Muscle layer of colon (tissue), 2 donors: ENCODE measurements around the gene HBD.

Experiments used
- H3K27ac ChIP-seq: one replicate; pipeline ENCODE4 v1.7.0; 2013; ENCODE audit warnings: low read depth, mild to moderate bottlenecking, low read length, moderate library complexity
- H3K27me3 ChIP-seq, 2 donors: one replicate each; pipeline ENCODE4 v1.7.0; 2013; ENCODE audit warnings: low read length in 2 of 2, mild to moderate bottlenecking in 2 of 2; ENCODE audit not compliant: insufficient read depth in 2 of 2, control insufficient read depth in 1 of 2
- H3K36me3 ChIP-seq: one replicate; pipeline ENCODE4 v1.7.0; 2013; ENCODE audit warnings: mild to moderate bottlenecking, low read length; ENCODE audit not compliant: insufficient read depth
- H3K4me1 ChIP-seq: one replicate; pipeline ENCODE4 v1.7.0; 2013; ENCODE audit warnings: mild to moderate bottlenecking, low read length; ENCODE audit not compliant: insufficient read depth
- H3K4me3 ChIP-seq, 2 donors: one replicate each; pipeline ENCODE4 v1.7.0; 2013; ENCODE audit warnings: low read length in 2 of 2, low read depth in 1 of 2, mild to moderate bottlenecking in 1 of 2, moderate library complexity in 1 of 2
- H3K9ac ChIP-seq: one replicate; pipeline ENCODE4 v1.7.0; 2013; ENCODE audit warnings: low read length
- H3K9me3 ChIP-seq: one replicate; pipeline ENCODE4 v1.7.0; 2013; ENCODE audit warnings: mild to moderate bottlenecking, low read length
- donor health status: abdominal sarcoma.
- donor health status: Adenocarcinoma of cecum.

The HBD gene

DNA sequence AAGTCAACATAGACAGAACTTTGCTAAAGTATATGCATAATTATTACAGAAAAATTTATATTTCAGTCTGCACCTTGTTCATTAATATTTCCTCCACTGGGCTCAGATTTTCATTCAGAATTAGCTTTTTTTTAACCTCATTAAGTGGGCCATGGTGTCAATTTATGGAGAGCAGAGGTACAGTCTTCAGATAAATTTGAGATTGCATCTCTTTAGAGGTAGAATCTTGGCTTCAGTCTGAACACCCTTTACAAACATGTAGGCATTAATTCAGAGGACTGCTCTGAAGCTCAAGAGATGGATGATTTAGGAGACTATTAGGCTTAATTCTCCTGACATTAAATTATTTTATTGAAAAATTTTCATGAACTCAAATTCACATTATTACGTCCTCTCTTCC is 4.0 kb downstream of the HBD start:
- H3K27ac ChIP-seq: no peak overlapping the region
- H3K4me1 ChIP-seq: no peaks in the 10 kb centered on the region
- H3K9me3 ChIP-seq: no peaks in the 10 kb centered on the region
- no peaks in the 10 kb centered on the region for H3K27me3 ChIP-seq
- H3K9ac ChIP-seq: no peak overlapping the region
- no peak overlapping the region for H3K4me3 ChIP-seq
- H3K36me3 ChIP-seq: no peaks in the 10 kb centered on the region

DNA sequence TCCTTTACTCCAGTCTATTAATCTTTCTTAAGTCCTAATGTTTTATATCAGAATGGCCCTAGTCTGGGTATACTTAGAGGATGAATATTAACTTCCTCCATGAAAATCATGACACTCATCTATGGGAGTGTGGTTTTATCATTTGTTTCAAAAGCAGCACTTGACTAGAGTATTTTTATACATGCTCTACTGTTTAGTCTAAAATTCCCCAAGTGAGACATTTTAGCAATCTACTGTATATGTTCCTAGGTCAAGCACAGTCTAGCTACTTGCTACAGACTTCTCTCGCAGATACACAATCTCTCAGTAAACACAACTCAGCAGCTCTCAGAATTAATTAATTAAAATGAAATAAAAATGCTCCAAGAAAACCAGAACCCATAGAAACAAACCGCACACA is 4.5 kb downstream of the HBD start:
- Histone ChIP-seq H3K27me3 (no peaks in the 10 kb centered on the region), H3K27ac (no peak overlapping the region), H3K36me3 (no peaks in the 10 kb centered on the region), H3K9ac (no peak overlapping the region), H3K4me3 (no peak overlapping the region), H3K9me3 (no peaks in the 10 kb centered on the region), H3K4me1 (no peaks in the 10 kb centered on the region)

DNA sequence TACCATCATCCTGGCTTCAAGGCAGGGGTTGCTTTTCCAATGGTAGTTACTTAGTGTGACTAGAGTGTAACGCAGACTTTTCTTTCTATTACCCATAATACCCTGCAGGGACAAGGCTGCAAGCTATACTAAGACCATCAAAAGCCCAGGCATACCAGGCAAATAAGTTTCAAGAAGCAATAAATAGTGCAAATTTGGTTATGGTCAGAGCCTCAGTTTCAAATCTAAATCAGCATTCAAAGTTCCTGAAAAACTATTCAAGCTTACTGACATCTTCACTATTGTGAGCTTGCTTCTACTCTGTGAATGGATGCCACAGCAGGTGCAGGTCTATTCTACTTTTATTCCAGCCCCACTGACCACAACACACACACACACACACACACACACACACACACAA is 4.9 kb downstream of the HBD start:
- H3K9ac ChIP-seq: no peak overlapping the region
- no peaks in the 10 kb centered on the region for H3K9me3 ChIP-seq
- H3K27ac ChIP-seq: no peak overlapping the region
- no peak overlapping the region for H3K4me3 ChIP-seq
- H3K4me1 ChIP-seq: no peaks in the 10 kb centered on the region
- H3K36me3 ChIP-seq: no peaks in the 10 kb centered on the region
- no peaks in the 10 kb centered on the region for H3K27me3 ChIP-seq

DNA sequence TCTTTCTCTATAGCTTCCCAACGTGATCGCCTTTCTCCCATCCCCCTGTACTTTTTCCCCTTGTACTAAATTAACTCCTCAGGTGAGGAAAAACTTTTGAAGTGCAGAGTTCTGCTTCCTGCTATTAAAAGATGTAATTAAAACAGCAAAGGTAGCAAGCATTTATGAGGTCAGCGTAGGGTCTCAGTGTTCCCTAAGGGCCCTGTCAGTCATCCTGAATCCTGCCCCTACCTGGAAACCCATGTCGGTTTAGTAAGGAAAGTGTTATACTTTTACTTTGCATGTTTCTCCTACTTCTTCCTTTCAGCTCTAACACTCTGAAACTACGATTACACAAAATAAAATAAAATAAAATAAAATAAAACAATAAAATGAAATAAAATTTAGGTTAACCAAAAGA is 6.2 kb downstream of the HBD start:
- Histone ChIP-seq H3K36me3 (no peaks in the 10 kb centered on the region), H3K27ac (no peak overlapping the region), H3K9me3 (no peaks in the 10 kb centered on the region), H3K9ac (no peak overlapping the region), H3K4me1 (no peaks in the 10 kb centered on the region), H3K27me3 (no peaks in the 10 kb centered on the region), H3K4me3 (no peak overlapping the region)

DNA sequence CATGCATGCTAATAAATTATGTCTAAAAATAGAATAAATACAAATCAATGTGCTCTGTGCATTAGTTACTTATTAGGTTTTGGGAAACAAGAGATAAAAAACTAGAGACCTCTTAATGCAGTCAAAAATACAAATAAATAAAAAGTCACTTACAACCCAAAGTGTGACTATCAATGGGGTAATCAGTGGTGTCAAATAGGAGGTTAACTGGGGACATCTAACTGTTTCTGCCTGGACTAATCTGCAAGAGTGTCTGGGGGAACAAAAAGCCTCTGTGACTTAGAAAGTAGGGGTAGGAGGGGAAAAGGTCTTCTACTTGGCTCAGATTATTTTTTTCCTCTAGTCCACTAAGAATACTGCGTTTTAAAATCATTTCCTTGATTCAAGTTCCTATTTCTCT is 6.6 kb downstream of the HBD start:
- H3K9ac ChIP-seq: no peak overlapping the region
- no peaks in the 10 kb centered on the region for H3K9me3 ChIP-seq
- H3K4me3 ChIP-seq: no peak overlapping the region
- no peaks in the 10 kb centered on the region for H3K27me3 ChIP-seq
- no peaks in the 10 kb centered on the region for H3K4me1 ChIP-seq
- H3K36me3 ChIP-seq: no peaks in the 10 kb centered on the region
- no peak overlapping the region for H3K27ac ChIP-seq

DNA sequence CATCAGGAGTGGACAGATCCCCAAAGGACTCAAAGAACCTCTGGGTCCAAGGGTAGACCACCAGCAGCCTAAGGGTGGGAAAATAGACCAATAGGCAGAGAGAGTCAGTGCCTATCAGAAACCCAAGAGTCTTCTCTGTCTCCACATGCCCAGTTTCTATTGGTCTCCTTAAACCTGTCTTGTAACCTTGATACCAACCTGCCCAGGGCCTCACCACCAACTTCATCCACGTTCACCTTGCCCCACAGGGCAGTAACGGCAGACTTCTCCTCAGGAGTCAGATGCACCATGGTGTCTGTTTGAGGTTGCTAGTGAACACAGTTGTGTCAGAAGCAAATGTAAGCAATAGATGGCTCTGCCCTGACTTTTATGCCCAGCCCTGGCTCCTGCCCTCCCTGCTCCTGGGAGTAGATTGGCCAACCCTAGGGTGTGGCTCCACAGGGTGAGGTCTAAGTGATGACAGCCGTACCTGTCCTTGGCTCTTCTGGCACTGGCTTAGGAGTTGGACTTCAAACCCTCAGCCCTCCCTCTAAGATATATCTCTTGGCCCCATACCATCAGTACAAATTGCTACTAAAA is 7.5 kb downstream of the HBD start, which contains the start of gene HBB:
HBB (minus strand) TSS at position 340 of the 579 bp plus-strand sequence; CDS start at position 290, 50 bp downstream.
- Histone ChIP-seq H3K9me3 (no peaks in the 10 kb centered on the region), H3K27ac (no peak within 1 kb of the TSS), H3K4me3 (no peak within 1 kb of the TSS), H3K27me3 (no peaks in the 10 kb centered on the region), H3K4me1 (no peaks in the 10 kb centered on the region), H3K36me3 (no peaks in the 10 kb centered on the region), H3K9ac (no peak within 1 kb of the TSS)

DNA sequence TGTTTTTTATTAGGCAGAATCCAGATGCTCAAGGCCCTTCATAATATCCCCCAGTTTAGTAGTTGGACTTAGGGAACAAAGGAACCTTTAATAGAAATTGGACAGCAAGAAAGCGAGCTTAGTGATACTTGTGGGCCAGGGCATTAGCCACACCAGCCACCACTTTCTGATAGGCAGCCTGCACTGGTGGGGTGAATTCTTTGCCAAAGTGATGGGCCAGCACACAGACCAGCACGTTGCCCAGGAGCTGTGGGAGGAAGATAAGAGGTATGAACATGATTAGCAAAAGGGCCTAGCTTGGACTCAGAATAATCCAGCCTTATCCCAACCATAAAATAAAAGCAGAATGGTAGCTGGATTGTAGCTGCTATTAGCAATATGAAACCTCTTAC is 8.8 kb downstream of the HBD start:
- H3K4me3 ChIP-seq: no peak overlapping the region
- no peaks in the 10 kb centered on the region for H3K4me1 ChIP-seq
- no peaks in the 10 kb centered on the region for H3K36me3 ChIP-seq
- no peak overlapping the region for H3K9ac ChIP-seq
- no peak overlapping the region for H3K27ac ChIP-seq
- H3K27me3 ChIP-seq: no peaks in the 10 kb centered on the region
- no peaks in the 10 kb centered on the region for H3K9me3 ChIP-seq

DNA sequence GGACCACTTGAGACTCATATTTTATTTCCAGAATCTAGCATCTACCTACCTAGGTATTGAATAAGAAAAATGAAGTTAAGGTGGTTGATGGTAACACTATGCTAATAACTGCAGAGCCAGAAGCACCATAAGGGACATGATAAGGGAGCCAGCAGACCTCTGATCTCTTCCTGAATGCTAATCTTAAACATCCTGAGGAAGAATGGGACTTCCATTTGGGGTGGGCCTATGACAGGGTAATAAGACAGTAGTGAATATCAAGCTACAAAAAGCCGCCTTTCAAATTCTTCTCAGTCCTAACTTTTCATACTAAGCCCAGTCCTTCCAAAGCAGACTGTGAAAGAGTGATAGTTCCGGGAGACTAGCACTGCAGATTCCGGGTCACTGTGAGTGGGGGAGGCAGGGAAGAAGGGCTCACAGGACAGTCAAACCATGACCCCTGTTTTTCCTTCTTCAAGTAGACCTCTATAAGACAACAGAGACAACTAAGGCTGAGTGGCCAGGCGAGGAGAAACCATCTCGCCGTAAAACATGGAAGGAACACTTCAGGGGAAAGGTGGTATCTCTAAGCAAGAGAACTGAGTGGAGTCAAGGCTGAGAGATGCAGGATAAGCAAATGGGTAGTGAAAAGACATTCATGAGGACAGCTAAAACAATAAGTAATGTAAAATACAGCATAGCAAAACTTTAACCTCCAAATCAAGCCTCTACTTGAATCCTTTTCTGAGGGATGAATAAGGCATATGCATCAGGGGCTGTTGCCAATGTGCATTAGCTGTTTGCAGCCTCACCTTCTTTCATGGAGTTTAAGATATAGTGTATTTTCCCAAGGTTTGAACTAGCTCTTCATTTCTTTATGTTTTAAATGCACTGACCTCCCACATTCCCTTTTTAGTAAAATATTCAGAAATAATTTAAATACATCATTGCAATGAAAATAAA is 9.5 kb downstream of the HBD start:
- Histone ChIP-seq H3K27me3 (no peaks in the 10 kb centered on the region), H3K36me3 (no peaks in the 10 kb centered on the region), H3K4me3 (no peak overlapping the region), H3K9me3 (no peaks in the 10 kb centered on the region), H3K4me1 (no peaks in the 10 kb centered on the region), H3K27ac (no peak overlapping the region), H3K9ac (no peak overlapping the region)

DNA sequence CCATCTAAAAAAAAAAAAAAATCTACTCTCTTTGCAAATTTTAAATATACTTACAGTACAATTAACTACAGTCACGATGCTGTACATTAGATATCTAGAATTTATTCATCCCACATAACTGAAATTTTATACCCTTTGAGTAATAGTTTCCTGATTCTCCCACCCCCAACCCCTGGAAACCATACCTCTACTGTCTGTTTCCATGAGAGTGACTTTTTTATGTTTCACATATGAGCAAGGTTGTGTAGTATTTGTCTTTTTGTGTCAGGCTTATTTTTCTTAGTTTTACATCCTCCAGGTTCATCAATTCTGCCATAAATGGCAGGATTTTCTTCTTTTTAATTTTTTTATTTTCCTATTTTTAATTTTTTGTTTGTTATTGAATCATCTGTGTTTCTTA is 10.6 kb downstream of the HBD start:
- Histone ChIP-seq H3K36me3 (no peaks in the 10 kb centered on the region), H3K4me3 (no peak overlapping the region), H3K27ac (no peak overlapping the region), H3K27me3 (no peaks in the 10 kb centered on the region), H3K9ac (no peak overlapping the region), H3K9me3 (no peaks in the 10 kb centered on the region), H3K4me1 (no peaks in the 10 kb centered on the region)

DNA sequence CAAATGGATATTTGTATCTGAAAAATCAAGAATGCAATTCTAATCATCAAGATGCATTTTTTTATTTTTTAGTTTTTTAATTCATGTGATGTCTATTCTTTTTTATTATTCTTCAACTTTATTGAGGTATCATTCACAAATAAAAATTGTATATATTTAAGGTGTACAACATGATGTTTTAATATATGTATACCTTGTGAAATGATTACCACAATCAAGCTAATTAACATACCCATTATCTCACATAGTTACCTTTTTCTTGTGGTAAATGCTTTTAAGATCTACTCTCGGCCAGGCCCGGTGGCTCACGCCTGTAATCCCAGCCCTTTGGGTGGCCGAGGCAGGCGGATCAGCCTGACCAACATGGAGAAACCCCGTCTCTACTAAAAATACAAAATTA is 11.1 kb downstream of the HBD start:
- Histone ChIP-seq H3K4me3 (no peak overlapping the region), H3K36me3 (no peaks in the 10 kb centered on the region), H3K27ac (no peak overlapping the region), H3K4me1 (no peaks in the 10 kb centered on the region), H3K9ac (no peak overlapping the region), H3K27me3 (no peaks in the 10 kb centered on the region), H3K9me3 (no peaks in the 10 kb centered on the region)

DNA sequence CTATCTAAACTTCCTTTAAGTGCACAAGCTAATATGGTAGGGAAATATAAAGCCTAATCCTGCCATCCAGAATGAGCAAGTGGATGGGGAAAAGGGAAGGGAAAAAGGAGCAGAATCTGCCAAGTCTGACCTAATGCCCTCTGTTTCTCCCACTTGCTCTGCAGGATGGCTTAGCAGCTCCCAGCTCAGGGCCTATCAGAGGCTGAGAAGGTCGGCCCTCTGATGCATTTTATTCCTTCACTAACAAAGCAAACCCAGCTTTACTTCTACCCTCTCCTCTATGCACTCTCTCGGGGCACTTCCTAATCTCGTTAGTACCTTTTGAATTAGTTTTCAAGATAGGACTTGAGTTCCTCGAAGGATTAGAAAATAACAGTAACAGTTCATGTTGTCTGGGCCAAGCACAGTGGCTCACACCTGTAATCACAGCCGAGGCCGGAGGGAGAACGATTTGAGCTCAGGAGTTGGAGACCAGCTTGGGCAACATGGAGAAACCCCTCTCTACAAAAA is 23.9 kb downstream of the HBD start:
- Histone ChIP-seq H3K9ac (no peak overlapping the region), H3K9me3 (no peaks in the 10 kb centered on the region), H3K27me3 (no peaks in the 10 kb centered on the region), H3K27ac (no peak overlapping the region), H3K36me3 (no peaks in the 10 kb centered on the region), H3K4me1 (no peaks in the 10 kb centered on the region), H3K4me3 (no peak overlapping the region)
